Loucy (cell line): ENCODE measurements around the gene FBLN7.

Source experiments
- H2AFZ ChIP-seq: fragments of 200-600 bp; sonication (generic); 2 replicates; pipeline ENCODE4 v1.6.0; 2016; ENCODE audit warnings: antibody characterized with exemption, mild to moderate bottlenecking, low read length, moderate library complexity
- H3F3A ChIP-seq: fragments of 200-600 bp; 2 replicates; pipeline ENCODE4 v1.6.0; 2016; ENCODE audit warnings: antibody characterized with exemption, low read depth, mild to moderate bottlenecking
- H3K27me3 ChIP-seq: fragments of 200-600 bp; sonication (generic); 2 replicates; pipeline ENCODE4 v1.6.1; 2014; ENCODE audit warnings: low read length, mild to moderate bottlenecking; ENCODE audit not compliant: insufficient read depth, poor library complexity, severe bottlenecking
- H3K36me3 ChIP-seq: fragments of 200-600 bp; sonication (generic); 2 replicates; pipeline ENCODE4 v1.6.1; 2016; ENCODE audit warnings: low read length; ENCODE audit not compliant: insufficient read depth
- H3K4me1 ChIP-seq: fragments of 200-600 bp; sonication (generic); 2 replicates; pipeline ENCODE4 v1.5.1; 2014; ENCODE audit warnings: low read length, mild to moderate bottlenecking; ENCODE audit not compliant: insufficient read depth, poor library complexity, severe bottlenecking
- H3K4me2 ChIP-seq: fragments of 200-600 bp; sonication (generic); 2 replicates; pipeline ENCODE4 v1.6.0; 2014; ENCODE audit warnings: antibody characterized with exemption, low read length, low read depth, mild to moderate bottlenecking; ENCODE audit not compliant: poor library complexity, severe bottlenecking
- H3K4me3 ChIP-seq: fragments of 200-600 bp; sonication (generic); 2 replicates; pipeline ENCODE4 v1.5.1; 2014; ENCODE audit warnings: low read length, mild to moderate bottlenecking, mixed read lengths; ENCODE audit not compliant: poor library complexity, severe bottlenecking
- H3K79me2 ChIP-seq: fragments of 200-600 bp; sonication (generic); 2 replicates; pipeline ENCODE4 v1.6.1; 2014; ENCODE audit warnings: low read length; ENCODE audit not compliant: insufficient read depth
- H3K9ac ChIP-seq: fragments of 200-600 bp; sonication (generic); 2 replicates; pipeline ENCODE4 v1.6.0; 2014; ENCODE audit warnings: mild to moderate bottlenecking, low read depth, low read length, moderate library complexity; ENCODE audit not compliant: poor library complexity, severe bottlenecking
- H3K9me2 ChIP-seq: fragments of 200-600 bp; sonication (generic); replicated peaks from 2 replicates; pipeline ENCODE4 v1.6.1; 2016; ENCODE audit warnings: low read depth, low read length, mixed read lengths
- H3K9me3 ChIP-seq: fragments of 200-600 bp; sonication (generic); 2 replicates; pipeline ENCODE4 v1.6.1; 2014; ENCODE audit warnings: mild to moderate bottlenecking, antibody characterized with exemption, low read length, low read depth; ENCODE audit not compliant: insufficient read depth
- H4K20me1 ChIP-seq: fragments of 200-600 bp; sonication (generic); 2 replicates; pipeline ENCODE4 v1.6.0; 2014; ENCODE audit warnings: antibody characterized with exemption, low read length, mild to moderate bottlenecking; ENCODE audit not compliant: insufficient read depth, poor library complexity, severe bottlenecking
- CTCF ChIP-seq: fragments of 200-600 bp; sonication (generic); conservative IDR thresholded peaks from 2 replicates; pipeline ENCODE4 v1.5.1; 2014; ENCODE audit warnings: mild to moderate bottlenecking, antibody characterized with exemption, low read length
- EZH2phosphoT487 ChIP-seq: fragments of 200-600 bp; IDR thresholded peaks from 2 replicates; pipeline ENCODE4 v1.6.1; 2018; ENCODE audit warnings: antibody characterized with exemption, mild to moderate bottlenecking, moderate library complexity, borderline replicate concordance

Gene FBLN7

GRCh38 chr2:112170495-112170894, 32.3 kb downstream of the FBLN7 start:
- no peaks in the 10 kb centered on the region for H4K20me1 ChIP-seq
- H3K4me1 ChIP-seq = peaks cover 16% of the 10 kb centered on the region
- no peaks in the 10 kb centered on the region for H3K36me3 ChIP-seq
- H3K27me3 ChIP-seq = no peaks in the 10 kb centered on the region
- no peaks in the 10 kb centered on the region for H3F3A ChIP-seq
- H3K9ac ChIP-seq = no peak overlapping the region
- no peak overlapping the region for H3K4me3 ChIP-seq
- H3K9me2 ChIP-seq = no peaks in the 10 kb centered on the region
- no peaks in the 10 kb centered on the region for H3K79me2 ChIP-seq
- no peak overlapping the region for H3K4me2 ChIP-seq
- TF ChIP-seq CTCF (no peak), EZH2phosphoT487 (no peak)
- H2AFZ ChIP-seq = no peak overlapping the region
- H3K9me3 ChIP-seq = no peaks in the 10 kb centered on the region

GRCh38 chr2:112173646-112174319, 35.6 kb downstream of the FBLN7 start:
- Histone ChIP-seq H3K4me3 (no peak overlapping the region), H2AFZ (peak overlapping the region; percentile 38), H3K9me2 (no peaks in the 10 kb centered on the region), H3K4me2 (no peak overlapping the region), H3K79me2 (no peaks in the 10 kb centered on the region), H3K36me3 (no peaks in the 10 kb centered on the region), H3K27me3 (no peaks in the 10 kb centered on the region), H3K9me3 (no peaks in the 10 kb centered on the region), H3K4me1 (peaks cover 11% of the 10 kb centered on the region), H3K9ac (no peak overlapping the region), H4K20me1 (no peaks in the 10 kb centered on the region), H3F3A (no peaks in the 10 kb centered on the region)
- TF ChIP-seq CTCF (no peak), EZH2phosphoT487 (no peak)

- H4K20me1 ChIP-seq = no peaks in the 10 kb centered on the region
- TF ChIP-seq EZH2phosphoT487 (no peak), CTCF (no peak)
- peaks cover 10% of the 10 kb centered on the region for H3K4me1 ChIP-seq
- peak overlapping the region; percentile 38 for H2AFZ ChIP-seq
- H3F3A ChIP-seq = no peaks in the 10 kb centered on the region
- H3K4me3 ChIP-seq = no peak overlapping the region
- no peaks in the 10 kb centered on the region for H3K79me2 ChIP-seq
- no peaks in the 10 kb centered on the region for H3K9me3 ChIP-seq
- H3K4me2 ChIP-seq = no peak overlapping the region
- no peaks in the 10 kb centered on the region for H3K27me3 ChIP-seq
- no peak overlapping the region for H3K9ac ChIP-seq
- no peaks in the 10 kb centered on the region for H3K9me2 ChIP-seq
- no peaks in the 10 kb centered on the region for H3K36me3 ChIP-seq
Measured at GRCh38 chr2:112174383-112174782, 36.2 kb downstream of the FBLN7 start.
